ENCODE data around the gene MSANTD1. TPM values are rescaled to one million over a fixed set of nuclear protein-coding genes. Genes with fewer than 3 reads are reported as not detected.

The MSANTD1 gene
- total and polyA plus RNA-seq, 10 of the 15 experiments (the other 5 are each of a cell fraction or from before 2014, with no cell fraction given) = 0.07 to 0.87 (median 0.22) TPM; not detected in 2

DNA sequence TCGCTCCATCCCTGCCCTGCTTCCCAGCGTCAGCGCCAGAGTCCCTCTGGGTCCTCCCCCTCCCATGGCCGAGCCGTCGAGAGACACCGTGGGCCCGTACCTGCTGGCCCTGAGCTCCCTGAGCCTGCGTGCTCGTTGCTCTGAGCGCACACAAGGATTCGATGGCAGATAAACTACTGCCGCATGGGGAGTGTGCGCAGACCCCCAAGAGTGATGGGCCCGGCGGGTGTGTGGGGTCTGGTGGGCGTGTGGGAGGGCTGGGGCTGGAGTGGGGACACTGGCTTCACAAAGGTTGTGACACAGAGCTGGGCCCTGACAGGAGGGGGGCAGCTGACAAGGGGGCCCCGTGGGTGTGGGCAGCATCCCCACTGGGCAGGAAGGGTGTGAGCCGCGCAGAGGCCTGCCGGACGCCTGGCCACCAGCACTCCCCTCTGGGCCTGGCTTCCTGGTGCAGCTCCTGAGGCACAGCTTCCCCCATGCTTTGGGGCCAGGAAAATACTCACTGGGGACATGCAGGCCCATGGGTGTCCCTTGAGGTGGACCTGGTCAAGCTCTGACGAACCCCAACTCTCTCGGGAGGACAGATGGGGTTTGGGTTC, 39.1 kb downstream of the MSANTD1 start:
- POLR2A ChIA-PET = no interaction called here
- no peak for FAIRE-seq
- DNase-seq (ENCODE audit: low read depth, low spot score) = no peak

More for the DNA sequence above, 39.1 kb downstream of the MSANTD1 start:
- no peak for ATAC-seq
- BruUV-seq (replicated peaks) = no TSS peak
- intact Hi-C loops (cut with micrococcal nuclease; ENCODE audit: unreplicated experiment) = no loop called here
- SMC1A ChIA-PET (ENCODE audit: uncharacterized antibody, unreplicated experiment) = no interaction called here
- no peaks in the 10 kb centered on the region; the same call in 2 of the 3 replicates for H3K9me3 ChIP-seq (replicated peaks; ENCODE audit: control insufficient read depth, insufficient read depth, low read length)
- H3K4me1 ChIP-seq (ENCODE audit: control insufficient read depth, insufficient read depth, low read length) = peaks cover 25% of the 10 kb centered on the region
- H3K79me2 ChIP-seq (ENCODE audit: control insufficient read depth, insufficient read depth, low read length) = no peaks in the 10 kb centered on the region
- no peak overlapping the region for H3K9ac ChIP-seq (ENCODE audit: control insufficient read depth, insufficient read depth, low read length)
- in situ Hi-C loops (cut with MboI) = no loop called here
- no peak overlapping the region for H3K27ac ChIP-seq (ENCODE audit: control insufficient read depth, insufficient read depth)
- H3K4me2 ChIP-seq (ENCODE audit: control insufficient read depth, insufficient read depth) = no peak overlapping the region
- H3K27me3 ChIP-seq (replicated peaks in 1 of 2; ENCODE audit: control insufficient read depth in 2 of 2, insufficient read depth in 2 of 2, low read length in 1 of 2) = peaks cover 2 to 4% of the 10 kb centered on the region in 2 experiments; a peak in 2 of 4 replicates
- CTCF ChIA-PET = interaction anchor here (1.0 kb wide), 1 partner anchor 15 kb away, joined by 3 read pairs; no protein-coding TSS in a partner anchor
- H2AFZ ChIP-seq (ENCODE audit: control insufficient read depth, low read depth, low read length) = no peak overlapping the region
- H3K4me3 ChIP-seq = no peak overlapping the region
- H3K36me3 ChIP-seq (ENCODE audit: control insufficient read depth in 2 of 2, insufficient read depth in 2 of 2, low read length in 1 of 2) = no peaks in the 10 kb centered on the region
- H4K20me1 ChIP-seq (ENCODE audit: control insufficient read depth, insufficient read depth) = no peaks in the 10 kb centered on the region
- TF ChIP-seq STAT3 (IDR thresholded peaks at IDR 0.05; ENCODE audit: low read depth, low read length) (no peak), RFX5 (IDR thresholded peaks at IDR 0.05; ENCODE audit: low read depth, low read length) (no peak), MEF2B (IDR thresholded peaks at IDR 0.05; ENCODE audit: partially characterized antibody, poor library complexity, severe bottlenecking) (no peak), ZNF207 (IDR thresholded peaks at IDR 0.05; ENCODE audit: borderline replicate concordance) (no peak), IKZF2 (IDR thresholded peaks at IDR 0.05) (no peak), HCFC1 (IDR thresholded peaks at IDR 0.05; ENCODE audit: low read length) (no peak), YBX1 (IDR thresholded peaks at IDR 0.05) (no peak), ZNF217 (IDR thresholded peaks at IDR 0.05) (no peak), ETV6 (conservative IDR thresholded peaks at IDR 0.05 in 1 of 2, IDR thresholded peaks at IDR 0.05 in 1 of 2; ENCODE audit: borderline replicate concordance in 1 of 2, low read depth in 1 of 2) (no peak), FOXK2 (IDR thresholded peaks at IDR 0.05) (no peak), FOS (IDR thresholded peaks at IDR 0.05; ENCODE audit: borderline replicate concordance, extremely low read depth, insufficient read length) (no peak)
- TF ChIP-seq, protein P1, sequence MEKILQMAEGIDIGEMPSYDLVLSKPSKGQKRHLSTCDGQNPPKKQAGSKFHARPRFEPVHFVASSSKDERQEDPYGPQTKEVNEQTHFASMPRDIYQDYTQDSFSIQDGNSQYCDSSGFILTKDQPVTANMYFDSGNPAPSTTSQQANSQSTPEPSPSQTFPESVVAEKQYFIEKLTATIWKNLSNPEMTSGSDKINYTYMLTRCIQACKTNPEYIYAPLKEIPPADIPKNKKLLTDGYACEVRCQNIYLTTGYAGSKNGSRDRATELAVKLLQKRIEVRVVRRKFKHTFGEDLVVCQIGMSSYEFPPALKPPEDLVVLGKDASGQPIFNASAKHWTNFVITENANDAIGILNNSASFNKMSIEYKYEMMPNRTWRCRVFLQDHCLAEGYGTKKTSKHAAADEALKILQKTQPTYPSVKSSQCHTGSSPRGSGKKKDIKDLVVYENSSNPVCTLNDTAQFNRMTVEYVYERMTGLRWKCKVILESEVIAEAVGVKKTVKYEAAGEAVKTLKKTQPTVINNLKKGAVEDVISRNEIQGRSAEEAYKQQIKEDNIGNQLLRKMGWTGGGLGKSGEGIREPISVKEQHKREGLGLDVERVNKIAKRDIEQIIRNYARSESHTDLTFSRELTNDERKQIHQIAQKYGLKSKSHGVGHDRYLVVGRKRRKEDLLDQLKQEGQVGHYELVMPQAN (conservative IDR thresholded peaks at IDR 0.05) = no peak
- TF ChIP-seq, protein P2, sequence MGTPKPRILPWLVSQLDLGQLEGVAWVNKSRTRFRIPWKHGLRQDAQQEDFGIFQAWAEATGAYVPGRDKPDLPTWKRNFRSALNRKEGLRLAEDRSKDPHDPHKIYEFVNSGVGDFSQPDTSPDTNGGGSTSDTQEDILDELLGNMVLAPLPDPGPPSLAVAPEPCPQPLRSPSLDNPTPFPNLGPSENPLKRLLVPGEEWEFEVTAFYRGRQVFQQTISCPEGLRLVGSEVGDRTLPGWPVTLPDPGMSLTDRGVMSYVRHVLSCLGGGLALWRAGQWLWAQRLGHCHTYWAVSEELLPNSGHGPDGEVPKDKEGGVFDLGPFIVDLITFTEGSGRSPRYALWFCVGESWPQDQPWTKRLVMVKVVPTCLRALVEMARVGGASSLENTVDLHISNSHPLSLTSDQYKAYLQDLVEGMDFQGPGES (IDR thresholded peaks at IDR 0.05) = no peak
- TF ChIP-seq, protein P3, sequence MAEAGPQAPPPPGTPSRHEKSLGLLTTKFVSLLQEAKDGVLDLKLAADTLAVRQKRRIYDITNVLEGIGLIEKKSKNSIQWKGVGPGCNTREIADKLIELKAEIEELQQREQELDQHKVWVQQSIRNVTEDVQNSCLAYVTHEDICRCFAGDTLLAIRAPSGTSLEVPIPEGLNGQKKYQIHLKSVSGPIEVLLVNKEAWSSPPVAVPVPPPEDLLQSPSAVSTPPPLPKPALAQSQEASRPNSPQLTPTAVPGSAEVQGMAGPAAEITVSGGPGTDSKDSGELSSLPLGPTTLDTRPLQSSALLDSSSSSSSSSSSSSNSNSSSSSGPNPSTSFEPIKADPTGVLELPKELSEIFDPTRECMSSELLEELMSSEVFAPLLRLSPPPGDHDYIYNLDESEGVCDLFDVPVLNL (IDR thresholded peaks at IDR 0.05; ENCODE audit: low read depth, low read length) = no peak
- WGBS (ENCODE audit: insufficient coverage, insufficient replicate concordance, low lambda C conversion rate, missing lambda C conversion rate) = 77% methylated on average over 24 of the region's 24 CpGs
- RAD21 ChIA-PET (ENCODE audit: unreplicated experiment) = no interaction called here
